ENCODE data around the gene SOWAHD. TPM values are rescaled to one million over a fixed set of nuclear protein-coding genes. Genes with fewer than 3 reads are reported as not detected.

The SOWAHD gene
- total and polyA plus RNA-seq, 2 experiments from 2014 or later = 3.8 to 5.1 TPM

DNA sequence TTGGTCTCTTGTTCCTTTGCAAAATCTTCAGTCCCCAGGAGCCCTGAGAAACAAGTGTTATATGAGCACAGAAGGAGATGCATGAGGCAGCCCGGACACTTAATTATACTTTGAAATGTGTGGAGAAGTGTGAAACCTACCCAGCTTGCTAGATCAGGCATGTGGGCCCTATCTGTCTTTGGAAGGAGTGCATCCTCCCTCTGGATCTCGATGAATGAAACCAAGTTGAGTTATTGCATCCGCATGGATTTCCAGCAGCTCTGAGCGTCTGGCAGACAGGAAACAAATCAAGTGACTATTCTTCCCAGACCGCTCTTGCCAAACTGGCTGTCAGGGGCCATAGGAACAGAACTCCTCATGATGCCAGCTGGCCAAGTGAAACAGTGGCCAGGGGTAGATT is 19.6 kb upstream of the SOWAHD start (continued):
- TF ChIP-seq, protein P1, sequence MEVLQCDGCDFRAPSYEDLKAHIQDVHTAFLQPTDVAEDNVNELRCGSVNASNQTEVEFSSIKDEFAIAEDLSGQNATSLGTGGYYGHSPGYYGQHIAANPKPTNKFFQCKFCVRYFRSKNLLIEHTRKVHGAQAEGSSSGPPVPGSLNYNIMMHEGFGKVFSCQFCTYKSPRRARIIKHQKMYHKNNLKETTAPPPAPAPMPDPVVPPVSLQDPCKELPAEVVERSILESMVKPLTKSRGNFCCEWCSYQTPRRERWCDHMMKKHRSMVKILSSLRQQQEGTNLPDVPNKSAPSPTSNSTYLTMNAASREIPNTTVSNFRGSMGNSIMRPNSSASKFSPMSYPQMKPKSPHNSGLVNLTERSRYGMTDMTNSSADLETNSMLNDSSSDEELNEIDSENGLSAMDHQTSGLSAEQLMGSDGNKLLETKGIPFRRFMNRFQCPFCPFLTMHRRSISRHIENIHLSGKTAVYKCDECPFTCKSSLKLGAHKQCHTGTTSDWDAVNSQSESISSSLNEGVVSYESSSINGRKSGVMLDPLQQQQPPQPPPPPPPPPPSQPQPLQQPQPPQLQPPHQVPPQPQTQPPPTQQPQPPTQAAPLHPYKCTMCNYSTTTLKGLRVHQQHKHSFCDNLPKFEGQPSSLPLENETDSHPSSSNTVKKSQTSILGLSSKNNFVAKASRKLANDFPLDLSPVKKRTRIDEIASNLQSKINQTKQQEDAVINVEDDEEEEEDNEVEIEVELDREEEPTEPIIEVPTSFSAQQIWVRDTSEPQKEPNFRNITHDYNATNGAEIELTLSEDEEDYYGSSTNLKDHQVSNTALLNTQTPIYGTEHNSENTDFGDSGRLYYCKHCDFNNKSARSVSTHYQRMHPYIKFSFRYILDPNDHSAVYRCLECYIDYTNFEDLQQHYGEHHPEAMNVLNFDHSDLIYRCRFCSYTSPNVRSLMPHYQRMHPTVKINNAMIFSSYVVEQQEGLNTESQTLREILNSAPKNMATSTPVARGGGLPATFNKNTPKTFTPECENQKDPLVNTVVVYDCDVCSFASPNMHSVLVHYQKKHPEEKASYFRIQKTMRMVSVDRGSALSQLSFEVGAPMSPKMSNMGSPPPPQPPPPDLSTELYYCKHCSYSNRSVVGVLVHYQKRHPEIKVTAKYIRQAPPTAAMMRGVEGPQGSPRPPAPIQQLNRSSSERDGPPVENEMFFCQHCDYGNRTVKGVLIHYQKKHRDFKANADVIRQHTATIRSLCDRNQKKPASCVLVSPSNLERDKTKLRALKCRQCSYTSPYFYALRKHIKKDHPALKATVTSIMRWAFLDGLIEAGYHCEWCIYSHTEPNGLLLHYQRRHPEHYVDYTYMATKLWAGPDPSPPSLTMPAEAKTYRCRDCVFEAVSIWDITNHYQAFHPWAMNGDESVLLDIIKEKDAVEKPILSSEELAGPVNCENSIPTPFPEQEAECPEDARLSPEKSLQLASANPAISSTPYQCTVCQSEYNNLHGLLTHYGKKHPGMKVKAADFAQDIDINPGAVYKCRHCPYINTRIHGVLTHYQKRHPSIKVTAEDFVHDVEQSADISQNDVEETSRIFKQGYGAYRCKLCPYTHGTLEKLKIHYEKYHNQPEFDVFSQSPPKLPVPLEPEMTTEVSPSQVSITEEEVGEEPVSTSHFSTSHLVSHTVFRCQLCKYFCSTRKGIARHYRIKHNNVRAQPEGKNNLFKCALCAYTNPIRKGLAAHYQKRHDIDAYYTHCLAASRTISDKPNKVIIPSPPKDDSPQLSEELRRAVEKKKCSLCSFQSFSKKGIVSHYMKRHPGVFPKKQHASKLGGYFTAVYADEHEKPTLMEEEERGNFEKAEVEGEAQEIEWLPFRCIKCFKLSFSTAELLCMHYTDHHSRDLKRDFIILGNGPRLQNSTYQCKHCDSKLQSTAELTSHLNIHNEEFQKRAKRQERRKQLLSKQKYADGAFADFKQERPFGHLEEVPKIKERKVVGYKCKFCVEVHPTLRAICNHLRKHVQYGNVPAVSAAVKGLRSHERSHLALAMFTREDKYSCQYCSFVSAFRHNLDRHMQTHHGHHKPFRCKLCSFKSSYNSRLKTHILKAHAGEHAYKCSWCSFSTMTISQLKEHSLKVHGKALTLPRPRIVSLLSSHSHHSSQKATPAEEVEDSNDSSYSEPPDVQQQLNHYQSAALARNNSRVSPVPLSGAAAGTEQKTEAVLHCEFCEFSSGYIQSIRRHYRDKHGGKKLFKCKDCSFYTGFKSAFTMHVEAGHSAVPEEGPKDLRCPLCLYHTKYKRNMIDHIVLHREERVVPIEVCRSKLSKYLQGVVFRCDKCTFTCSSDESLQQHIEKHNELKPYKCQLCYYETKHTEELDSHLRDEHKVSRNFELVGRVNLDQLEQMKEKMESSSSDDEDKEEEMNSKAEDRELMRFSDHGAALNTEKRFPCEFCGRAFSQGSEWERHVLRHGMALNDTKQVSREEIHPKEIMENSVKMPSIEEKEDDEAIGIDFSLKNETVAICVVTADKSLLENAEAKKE (CRISPR knock-in tag; IDR thresholded peaks at IDR 0.05) = no peak
- TF ChIP-seq CREB1 (CRISPR knock-in tag; IDR thresholded peaks at IDR 0.05; ENCODE audit: low read depth) = no peak
- TF ChIP-seq POLR2AphosphoS5 (IDR thresholded peaks at IDR 0.05; ENCODE audit: low read depth) = no peak
- no peak for TF ChIP-seq NANOG (IDR thresholded peaks at IDR 0.05; ENCODE audit: borderline replicate concordance)
- TF ChIP-seq ZNF331 (CRISPR knock-in tag; IDR thresholded peaks at IDR 0.05; ENCODE audit: low read depth) = no peak
- TF ChIP-seq, protein P2, sequence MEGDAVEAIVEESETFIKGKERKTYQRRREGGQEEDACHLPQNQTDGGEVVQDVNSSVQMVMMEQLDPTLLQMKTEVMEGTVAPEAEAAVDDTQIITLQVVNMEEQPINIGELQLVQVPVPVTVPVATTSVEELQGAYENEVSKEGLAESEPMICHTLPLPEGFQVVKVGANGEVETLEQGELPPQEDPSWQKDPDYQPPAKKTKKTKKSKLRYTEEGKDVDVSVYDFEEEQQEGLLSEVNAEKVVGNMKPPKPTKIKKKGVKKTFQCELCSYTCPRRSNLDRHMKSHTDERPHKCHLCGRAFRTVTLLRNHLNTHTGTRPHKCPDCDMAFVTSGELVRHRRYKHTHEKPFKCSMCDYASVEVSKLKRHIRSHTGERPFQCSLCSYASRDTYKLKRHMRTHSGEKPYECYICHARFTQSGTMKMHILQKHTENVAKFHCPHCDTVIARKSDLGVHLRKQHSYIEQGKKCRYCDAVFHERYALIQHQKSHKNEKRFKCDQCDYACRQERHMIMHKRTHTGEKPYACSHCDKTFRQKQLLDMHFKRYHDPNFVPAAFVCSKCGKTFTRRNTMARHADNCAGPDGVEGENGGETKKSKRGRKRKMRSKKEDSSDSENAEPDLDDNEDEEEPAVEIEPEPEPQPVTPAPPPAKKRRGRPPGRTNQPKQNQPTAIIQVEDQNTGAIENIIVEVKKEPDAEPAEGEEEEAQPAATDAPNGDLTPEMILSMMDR (conservative IDR thresholded peaks at IDR 0.05; ENCODE audit: low read depth in 2 of 2) = no peak

DNA sequence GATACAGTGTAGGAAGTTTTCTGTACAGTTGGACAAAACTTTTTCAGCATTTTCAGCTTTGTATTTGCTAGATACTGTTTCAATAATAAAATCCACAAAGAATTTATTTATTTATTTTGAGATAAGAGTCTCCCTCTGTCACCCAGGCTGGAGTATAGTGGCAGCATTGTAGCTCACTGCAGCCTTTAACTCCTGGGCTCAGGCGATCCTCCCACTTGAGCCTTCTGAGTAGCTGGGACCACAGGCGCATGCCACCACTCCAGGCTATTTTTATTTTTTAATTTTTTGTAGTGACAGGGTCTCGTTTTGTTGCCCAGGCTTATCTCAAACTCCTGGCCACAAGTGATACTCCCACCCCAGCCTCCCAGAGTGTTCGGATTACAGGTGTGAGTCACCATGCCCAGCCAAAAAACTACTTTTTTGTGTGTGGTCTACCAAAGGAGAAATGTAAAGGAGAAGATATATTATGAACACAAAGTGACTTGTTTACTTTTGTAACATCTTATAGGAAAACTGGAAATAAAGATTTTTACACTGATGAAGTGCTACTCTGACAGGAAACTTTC is 13.0 kb upstream of the SOWAHD start:
- peaks cover 5% of the 10 kb centered on the region; the same call in 1 of the 2 replicates for H3K4me1 ChIP-seq (ENCODE audit: insufficient read depth)
- Mint-ChIP-seq H3K4me3 (no peak overlapping the region), H3K4me1 (peaks cover 2% of the 10 kb centered on the region; the same call in 1 of the 3 replicates), H3K27me3 (ENCODE audit: insufficient read depth, low read depth, poor library complexity) (peaks cover 1% of the 10 kb centered on the region), H3K27ac (no peak overlapping the region), H3K9me3 (no peaks in the 10 kb centered on the region), H3K36me3 (ENCODE audit: low read depth) (no peaks in the 10 kb centered on the region)
- H2AFZ ChIP-seq = no peak overlapping the region
- no peak overlapping the region for H3K27ac ChIP-seq (ENCODE audit: low read depth)
- ATAC-seq (no peak), DNase-seq (ENCODE audit: low spot score) (no peak)
- no peaks in the 10 kb centered on the region for H3K9me2 ChIP-seq (ENCODE audit: insufficient read depth)
- H3K4me2 ChIP-seq = no peak overlapping the region
- H3K27me3 ChIP-seq (ENCODE audit: insufficient read depth) = no peaks in the 10 kb centered on the region
- no peak overlapping the region for H3K4me3 ChIP-seq
- H3F3A ChIP-seq (replicated peaks; ENCODE audit: low read depth) = no peaks in the 10 kb centered on the region
- no peaks in the 10 kb centered on the region for H3K79me2 ChIP-seq (replicated peaks; ENCODE audit: insufficient read depth)
- no peaks in the 10 kb centered on the region for H3K36me3 ChIP-seq (ENCODE audit: insufficient read depth)
- H4K20me1 ChIP-seq (replicated peaks; ENCODE audit: insufficient read depth) = no peaks in the 10 kb centered on the region
- no peak for TF ChIP-seq ZNF114 (CRISPR knock-in tag; IDR thresholded peaks at IDR 0.05)
- no peak for TF ChIP-seq NANOG (IDR thresholded peaks at IDR 0.05; ENCODE audit: borderline replicate concordance)
- TF ChIP-seq STAT1 (IDR thresholded peaks at IDR 0.05; ENCODE audit: unreplicated experiment) = no peak
- TF ChIP-seq, protein P1 (CRISPR knock-in tag; IDR thresholded peaks at IDR 0.05) = no peak
